Neuron (in vitro differentiated cells): ENCODE results near the gene RGS8.

Source experiments
- H2AFZ ChIP-seq: one replicate; pipeline ENCODE4 v1.6.1; 2013; ENCODE audit warnings: low read depth, mild to moderate bottlenecking, inconsistent platforms, low read length, moderate library complexity
- H3K27me3 ChIP-seq: one replicate; pipeline ENCODE4 v1.6.1; 2013; ENCODE audit warnings: low read length; ENCODE audit not compliant: insufficient read depth
- H3K36me3 ChIP-seq: one replicate; pipeline ENCODE4 v1.6.1; 2013; ENCODE audit warnings: low read length; ENCODE audit not compliant: insufficient read depth
- H3K4me1 ChIP-seq: one replicate; pipeline ENCODE4 v1.6.1; 2013; ENCODE audit warnings: low read length; ENCODE audit not compliant: insufficient read depth
- H3K4me3 ChIP-seq: 2 replicates; pipeline ENCODE4 v1.5.1; 2013; ENCODE audit warnings: mild to moderate bottlenecking, low read length, moderate library complexity
- H3K9me3 ChIP-seq: one replicate; pipeline ENCODE4 v1.6.1; 2013; ENCODE audit warnings: low read length

RGS8 gene, protein sequence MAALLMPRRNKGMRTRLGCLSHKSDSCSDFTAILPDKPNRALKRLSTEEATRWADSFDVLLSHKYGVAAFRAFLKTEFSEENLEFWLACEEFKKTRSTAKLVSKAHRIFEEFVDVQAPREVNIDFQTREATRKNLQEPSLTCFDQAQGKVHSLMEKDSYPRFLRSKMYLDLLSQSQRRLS

DNA sequence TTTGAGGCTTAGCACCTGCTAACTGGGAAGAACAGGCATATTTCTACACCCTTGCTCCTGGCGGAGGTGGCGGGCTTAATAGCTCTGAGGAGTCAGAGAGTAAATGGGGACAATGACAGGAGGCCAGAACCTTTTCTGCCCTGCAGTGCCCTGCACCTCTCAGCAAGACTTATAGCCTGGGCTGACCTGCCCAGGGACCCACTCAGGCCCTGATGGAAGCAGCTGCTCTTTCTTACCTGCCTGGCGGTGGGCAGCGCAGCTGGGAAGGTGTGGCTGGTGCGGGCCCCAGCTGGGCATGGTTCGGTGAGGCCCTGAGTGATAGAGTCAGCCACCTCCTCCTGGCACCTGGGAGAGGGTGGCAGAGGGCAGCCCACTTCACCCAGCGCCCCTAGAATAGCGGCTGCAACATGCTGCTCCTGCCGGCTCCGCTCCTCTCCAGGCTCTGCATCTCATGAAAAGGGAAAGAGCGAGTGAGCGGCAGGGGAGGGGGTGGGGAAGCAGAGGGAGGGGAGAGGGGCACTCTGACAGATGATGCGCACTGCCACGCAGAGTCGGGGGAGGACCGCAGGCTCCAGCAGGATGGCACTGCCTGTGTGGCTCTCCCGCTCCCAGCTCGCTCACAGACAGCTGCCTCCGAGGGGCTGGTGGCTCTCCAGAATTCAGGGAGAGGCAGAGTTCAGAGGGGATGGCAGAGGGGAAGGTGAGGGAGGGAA is at the start of gene RGS8:
RGS8 (minus strand) TSS at position 472 of the 713 bp plus-strand sequence. CDS start 14,938 bp downstream, outside the sequence.
- Histone ChIP-seq H3K36me3 (no peaks in the 10 kb centered on the region), H3K27me3 (peaks cover 4% of the 10 kb centered on the region)

DNA sequence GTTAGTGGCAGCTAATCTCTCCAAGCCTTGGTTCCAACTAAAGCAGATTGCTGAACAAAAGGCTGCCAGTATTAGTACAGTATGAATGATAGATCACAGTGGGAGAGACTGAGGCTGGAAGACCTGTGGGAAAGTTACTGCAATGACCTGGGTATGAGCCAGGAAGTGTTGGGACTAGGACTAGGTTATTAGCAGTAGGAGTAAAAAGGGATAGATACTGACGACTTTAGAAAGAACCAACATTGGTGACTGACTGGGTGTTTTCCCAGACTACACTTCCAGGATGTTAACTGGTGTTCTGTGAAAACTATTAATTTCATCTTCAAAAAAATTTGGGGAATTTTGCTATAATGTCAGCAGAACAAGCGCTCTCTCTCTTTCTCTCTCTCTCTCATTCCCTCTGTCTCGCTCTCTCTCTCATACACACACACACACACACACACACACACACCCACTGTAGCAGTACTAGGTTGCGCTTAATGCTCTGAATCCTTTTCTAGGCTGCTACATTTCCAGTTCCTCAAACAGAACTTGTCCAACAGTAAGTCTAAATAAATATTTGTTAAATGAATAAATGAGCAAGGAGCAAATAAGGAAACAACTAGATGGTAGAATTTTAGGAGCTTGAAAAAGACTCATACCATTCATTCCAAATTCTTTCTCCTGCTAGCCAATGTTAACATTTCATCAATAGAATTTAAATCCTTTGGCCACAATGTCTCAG is 47.6 kb upstream of the RGS8 start:
- no peaks in the 10 kb centered on the region for H3K27me3 ChIP-seq
- peaks cover 2% of the 10 kb centered on the region for H3K9me3 ChIP-seq
- H3K36me3 ChIP-seq, result no peaks in the 10 kb centered on the region
- no peak overlapping the region for H3K4me3 ChIP-seq
- peaks cover 8% of the 10 kb centered on the region for H3K4me1 ChIP-seq
- no peak overlapping the region for H2AFZ ChIP-seq

More for the DNA sequence above, at the start of gene RGS8:
- Histone ChIP-seq H3K4me3 (no peak within 1 kb of the TSS), H2AFZ (no peak within 1 kb of the TSS), H3K4me1 (peaks cover 18% of the 10 kb centered on the region), H3K9me3 (no peaks in the 10 kb centered on the region)

DNA sequence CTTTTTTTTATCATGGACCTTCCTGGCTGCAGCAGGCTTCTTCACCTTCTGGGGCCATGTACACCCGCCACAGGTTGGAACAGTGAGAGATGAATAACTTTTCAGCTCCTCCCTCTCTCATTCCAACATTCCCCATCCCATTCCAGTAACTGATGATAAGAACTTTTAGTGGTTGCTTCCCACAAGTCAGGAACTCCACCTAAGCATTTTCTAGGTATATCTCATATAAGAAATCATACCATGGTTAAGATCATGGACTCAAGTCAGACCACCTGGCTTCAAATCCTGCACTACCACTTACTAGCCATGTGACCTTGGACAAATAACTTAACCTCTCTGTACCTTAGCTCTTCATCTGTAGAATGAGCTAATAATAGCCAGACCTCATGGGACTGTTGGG is 42.5 kb upstream of the RGS8 start:
- Histone ChIP-seq H3K4me1 (no peaks in the 10 kb centered on the region), H3K27me3 (no peaks in the 10 kb centered on the region), H3K36me3 (no peaks in the 10 kb centered on the region), H2AFZ (no peak overlapping the region), H3K4me3 (no peak overlapping the region), H3K9me3 (no peaks in the 10 kb centered on the region)

DNA sequence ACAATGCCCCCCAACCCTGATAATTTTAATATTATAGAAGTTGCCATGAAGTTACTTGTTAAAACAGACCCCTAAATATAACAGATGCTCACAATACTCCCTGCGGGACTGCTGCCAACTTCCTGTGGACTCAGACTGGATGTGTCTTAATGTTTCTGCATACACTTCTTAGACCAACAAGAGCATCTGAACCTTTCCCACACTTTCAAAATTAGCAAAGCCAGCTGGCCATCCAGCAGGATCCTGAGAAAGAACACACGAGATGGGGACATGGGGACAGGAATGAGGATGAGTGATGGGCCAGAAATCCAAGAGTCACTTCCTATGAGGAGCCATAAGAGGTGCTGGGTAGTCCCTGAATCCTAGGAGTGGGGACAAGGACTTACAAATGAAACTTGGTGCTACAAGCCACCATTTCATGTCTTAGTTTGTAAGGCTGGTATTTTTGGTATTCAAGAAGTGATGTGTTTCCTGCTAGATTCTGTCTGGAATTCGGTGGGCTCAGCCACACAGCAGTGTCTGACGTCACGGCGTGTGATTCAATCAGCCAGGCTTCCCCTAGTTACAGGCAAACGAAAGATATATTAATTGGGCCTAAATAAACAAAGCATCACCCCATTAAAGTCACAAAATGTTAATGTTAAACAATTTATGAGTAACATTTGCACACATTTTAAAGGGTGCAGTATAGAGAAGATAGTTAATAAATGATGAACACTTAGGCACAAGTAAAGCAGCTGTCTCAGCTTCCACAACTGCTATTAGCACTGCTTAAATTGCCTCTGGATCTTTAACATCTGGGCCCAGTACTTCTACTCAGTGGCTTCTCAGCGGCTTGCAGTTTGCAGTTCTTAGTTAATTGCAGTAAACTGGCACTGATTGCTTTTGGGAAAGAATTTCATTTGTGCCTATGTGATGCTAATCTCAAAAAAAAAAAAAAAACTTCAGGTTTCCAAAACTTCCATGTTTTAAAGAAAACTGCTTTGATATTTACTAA is 41.2 kb upstream of the RGS8 start:
- Histone ChIP-seq H3K36me3 (no peaks in the 10 kb centered on the region), H3K27me3 (no peaks in the 10 kb centered on the region), H3K4me1 (peaks cover 8% of the 10 kb centered on the region), H3K9me3 (no peaks in the 10 kb centered on the region), H2AFZ (no peak overlapping the region), H3K4me3 (no peak overlapping the region)

DNA sequence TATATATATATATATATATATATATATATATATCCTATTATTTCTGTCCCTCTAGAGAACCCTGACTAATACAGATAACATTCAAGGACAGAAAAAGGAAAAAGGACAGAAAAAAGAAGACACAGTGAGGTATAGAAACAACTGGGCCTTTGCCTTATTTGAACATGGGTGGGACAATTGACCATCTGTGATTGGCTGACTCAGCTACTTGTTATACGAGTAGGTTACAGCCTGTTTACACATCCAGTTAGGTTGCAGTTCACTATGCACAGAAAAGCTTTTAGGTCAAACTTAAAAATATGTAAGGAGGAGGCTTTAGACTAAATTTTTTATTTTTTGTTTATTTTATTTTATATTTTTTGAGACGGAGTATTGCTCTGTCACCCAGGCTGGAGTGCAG is 39.8 kb upstream of the RGS8 start:
- H3K27me3 ChIP-seq, result no peaks in the 10 kb centered on the region
- H2AFZ ChIP-seq, result no peak overlapping the region
- no peaks in the 10 kb centered on the region for H3K9me3 ChIP-seq
- no peaks in the 10 kb centered on the region for H3K36me3 ChIP-seq
- H3K4me3 ChIP-seq, result no peak overlapping the region
- H3K4me1 ChIP-seq, result peaks cover 8% of the 10 kb centered on the region

DNA sequence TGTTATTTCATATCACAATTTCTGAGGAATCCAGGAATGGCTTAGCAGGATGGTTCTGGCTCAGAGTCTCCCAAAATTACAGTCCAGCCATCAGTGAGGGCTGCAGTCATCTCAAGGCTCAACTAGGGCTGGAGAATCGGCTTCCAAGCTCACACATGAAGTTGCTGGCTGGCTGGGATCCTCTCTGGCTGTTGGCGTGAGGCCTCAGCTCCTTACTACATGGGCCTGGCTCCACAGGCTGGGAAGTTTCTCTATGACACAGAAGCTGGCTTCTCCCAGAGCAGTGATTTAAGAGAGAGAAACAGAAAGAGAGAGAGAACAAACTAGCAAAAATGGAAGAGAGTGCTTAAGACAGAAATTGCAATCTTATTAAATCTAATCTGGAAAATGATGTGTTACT is 38.8 kb upstream of the RGS8 start:
- Histone ChIP-seq H3K36me3 (no peaks in the 10 kb centered on the region), H3K9me3 (no peaks in the 10 kb centered on the region), H2AFZ (no peak overlapping the region)

DNA sequence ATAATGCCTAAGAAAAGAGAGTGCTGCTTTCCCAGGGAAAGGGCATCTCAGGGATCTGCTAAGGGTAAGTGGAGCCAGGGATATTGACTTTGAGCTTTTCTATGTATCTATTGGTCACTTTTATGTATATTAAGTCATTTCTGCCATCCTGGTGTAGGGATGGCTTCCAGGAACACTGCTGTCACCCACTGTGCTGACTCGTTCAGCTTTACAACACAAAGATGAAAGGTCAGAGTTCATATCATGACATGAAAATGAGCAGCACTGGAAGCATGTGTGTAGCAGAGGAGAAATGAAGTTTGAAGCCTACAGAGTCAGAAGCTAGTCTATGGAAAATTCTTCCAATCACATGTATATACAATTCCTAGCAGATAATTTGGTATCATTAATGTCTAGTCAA is 37.1 kb upstream of the RGS8 start:
- no peak overlapping the region for H3K4me3 ChIP-seq
- no peaks in the 10 kb centered on the region for H3K9me3 ChIP-seq
- H3K36me3 ChIP-seq, result no peaks in the 10 kb centered on the region
- peaks cover 13% of the 10 kb centered on the region for H3K4me1 ChIP-seq
- H2AFZ ChIP-seq, result no peak overlapping the region
- no peaks in the 10 kb centered on the region for H3K27me3 ChIP-seq

More for the DNA sequence above, 38.8 kb upstream of the RGS8 start:
- H3K4me1 ChIP-seq, result peaks cover 8% of the 10 kb centered on the region
- H3K27me3 ChIP-seq, result no peaks in the 10 kb centered on the region
- H3K4me3 ChIP-seq, result no peak overlapping the region

DNA sequence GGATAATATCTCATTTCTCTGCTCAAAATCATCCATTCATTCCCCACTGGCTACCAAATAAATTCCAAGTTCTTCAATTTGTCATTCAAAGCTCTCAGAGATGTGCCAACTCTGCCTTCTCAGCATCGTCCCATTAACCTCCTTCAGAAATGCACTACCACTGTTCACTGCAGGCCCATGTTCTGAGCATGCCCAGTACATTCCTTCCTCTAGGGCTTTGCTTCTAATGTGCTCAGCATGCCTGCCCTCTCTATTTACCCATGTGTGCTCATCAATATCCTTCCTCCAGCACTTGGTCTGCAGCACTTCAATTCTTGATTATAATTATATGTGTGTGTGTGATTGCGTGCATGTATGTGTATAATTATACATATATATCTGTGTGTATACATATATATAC is 36.1 kb upstream of the RGS8 start:
- no peak overlapping the region for H2AFZ ChIP-seq

DNA sequence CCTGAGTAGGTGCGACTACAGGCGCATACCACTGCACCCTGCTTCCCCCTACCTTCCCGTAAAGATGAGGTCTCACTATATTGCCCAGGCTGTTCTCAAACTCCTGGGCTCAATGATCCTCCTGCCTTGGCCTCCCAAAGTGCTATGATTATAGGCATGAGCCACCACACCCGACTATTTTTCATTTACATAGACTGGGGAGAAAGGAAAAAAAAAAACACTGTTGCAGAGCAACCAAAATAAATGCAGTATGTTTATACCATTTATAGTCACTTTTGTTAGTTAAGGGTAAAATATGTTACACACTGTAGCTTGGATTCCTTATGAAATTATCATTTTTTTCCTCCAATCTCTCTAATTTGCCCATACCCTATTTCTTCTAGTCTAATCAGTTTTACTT is 35.2 kb upstream of the RGS8 start:
- H3K9me3 ChIP-seq, result no peaks in the 10 kb centered on the region
- H3K4me1 ChIP-seq, result peaks cover 13% of the 10 kb centered on the region
- no peak overlapping the region for H2AFZ ChIP-seq
- no peaks in the 10 kb centered on the region for H3K27me3 ChIP-seq
- H3K36me3 ChIP-seq, result no peaks in the 10 kb centered on the region
- H3K4me3 ChIP-seq, result no peak overlapping the region

More for the DNA sequence above, 36.1 kb upstream of the RGS8 start:
- Histone ChIP-seq H3K36me3 (no peaks in the 10 kb centered on the region), H3K9me3 (no peaks in the 10 kb centered on the region), H3K4me3 (no peak overlapping the region), H3K4me1 (peaks cover 13% of the 10 kb centered on the region), H3K27me3 (no peaks in the 10 kb centered on the region)

DNA sequence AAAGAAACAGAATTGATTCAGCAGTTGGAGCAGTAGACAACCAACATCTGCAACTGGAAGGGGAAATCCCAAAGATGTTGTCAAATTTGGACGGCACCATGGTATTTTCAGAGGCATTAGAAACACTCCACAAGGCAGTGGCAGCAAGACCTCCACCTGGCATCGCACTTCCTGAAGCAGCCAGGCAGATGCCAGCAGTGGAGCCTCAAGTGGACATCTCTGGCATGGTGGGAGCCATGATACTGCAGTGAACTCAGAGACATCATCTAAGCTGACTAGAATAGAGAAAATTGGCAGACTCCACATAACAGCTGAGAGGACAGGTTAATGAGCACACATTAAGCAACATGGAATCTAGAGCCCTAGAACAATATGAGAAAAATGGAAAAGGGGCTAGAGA is 33.9 kb upstream of the RGS8 start:
- Histone ChIP-seq H3K4me3 (no peak overlapping the region), H3K36me3 (no peaks in the 10 kb centered on the region), H3K9me3 (no peaks in the 10 kb centered on the region), H2AFZ (no peak overlapping the region), H3K4me1 (peaks cover 13% of the 10 kb centered on the region), H3K27me3 (no peaks in the 10 kb centered on the region)

DNA sequence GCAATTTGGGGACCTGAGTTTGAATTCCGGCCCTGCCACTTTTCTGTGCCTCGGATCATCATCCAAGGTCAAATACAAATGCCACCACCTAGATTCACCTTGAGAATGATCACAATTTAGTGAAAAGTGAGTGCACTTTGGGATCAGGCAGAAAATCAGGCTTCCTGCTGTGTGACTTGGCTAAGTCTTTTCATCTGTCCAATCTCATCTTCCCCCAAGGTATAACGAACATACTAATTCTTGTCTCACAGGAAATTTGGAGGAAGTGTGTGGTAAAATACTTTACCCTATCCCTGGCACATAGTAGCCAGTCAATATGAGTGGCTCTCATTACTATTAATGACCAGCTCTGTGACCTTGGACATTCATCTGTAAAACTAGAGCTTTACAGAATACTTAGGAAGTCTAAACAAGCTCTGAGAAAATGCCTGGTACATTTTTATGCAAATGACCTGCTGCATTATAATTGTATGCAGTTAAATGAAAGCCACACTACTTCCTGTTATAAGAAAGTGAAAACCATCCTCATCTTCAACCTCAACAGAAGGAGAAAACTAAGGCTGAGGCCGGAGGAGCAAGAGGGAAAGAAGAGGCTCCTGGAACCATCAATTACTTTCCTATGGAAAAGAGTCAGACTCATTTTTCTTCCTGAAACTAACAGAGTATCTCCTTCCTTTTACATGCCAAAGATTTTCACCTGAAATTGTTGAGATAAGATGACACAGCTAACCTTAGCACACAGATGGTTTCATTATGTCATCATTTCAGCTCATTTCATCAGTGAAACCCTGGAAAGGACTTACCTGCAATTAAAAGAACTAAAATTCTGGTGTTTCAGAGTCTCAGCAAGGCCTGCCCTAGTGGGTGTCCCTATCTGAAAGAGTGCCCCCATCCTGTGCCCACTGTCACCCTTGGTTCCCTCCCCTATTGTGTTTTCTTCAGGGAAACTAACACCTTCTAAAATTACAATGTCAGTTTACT is 32.6 kb upstream of the RGS8 start:
- H3K27me3 ChIP-seq, result no peaks in the 10 kb centered on the region
- H3K36me3 ChIP-seq, result no peaks in the 10 kb centered on the region
- H2AFZ ChIP-seq, result no peak overlapping the region
- peaks cover 13% of the 10 kb centered on the region for H3K4me1 ChIP-seq
- H3K4me3 ChIP-seq, result no peak overlapping the region
- no peaks in the 10 kb centered on the region for H3K9me3 ChIP-seq

DNA sequence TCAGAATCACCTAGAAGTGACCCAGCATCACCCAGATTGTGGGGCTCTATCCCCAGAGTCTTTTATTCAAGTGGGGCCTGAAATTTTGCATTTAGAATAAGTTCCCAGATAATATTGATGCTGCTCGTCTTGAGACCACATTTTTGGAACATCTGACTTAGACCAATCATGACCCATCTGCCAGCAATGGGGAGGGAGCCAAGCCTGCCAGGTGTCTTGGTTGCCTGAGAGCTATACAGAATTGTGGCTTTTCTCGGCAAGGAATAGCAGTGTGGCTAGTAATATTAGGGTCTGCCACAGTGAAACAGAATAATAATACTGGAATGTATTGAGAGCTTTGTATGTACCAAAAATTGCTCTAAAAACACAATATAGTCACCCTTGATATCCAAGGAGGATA is 31.1 kb upstream of the RGS8 start:
- Histone ChIP-seq H3K9me3 (no peaks in the 10 kb centered on the region), H3K4me3 (no peak overlapping the region), H3K36me3 (no peaks in the 10 kb centered on the region), H3K27me3 (peaks cover 4% of the 10 kb centered on the region), H3K4me1 (peaks cover 5% of the 10 kb centered on the region), H2AFZ (no peak overlapping the region)
